ENCODE data around the gene TICRR.

The TICRR gene

GRCh38 chr15:89614164-89614563, 38.9 kb downstream of the TICRR start:
- in situ Hi-C loops (cut with HindIII; ENCODE audit: low sequenced_read_pairs) = no loop called here
- no peak for DNase-seq (ENCODE audit: low read depth)
- H3K4me3 ChIP-seq (ENCODE audit: low read depth, low read length) = no peak overlapping the region
- no peak for TF ChIP-seq CTCF (IDR thresholded peaks at IDR 0.05; ENCODE audit: low read depth, low read length, missing control alignments)

GRCh38 chr15:89615135-89615534, 39.9 kb downstream of the TICRR start:
- no peak for TF ChIP-seq CTCF (IDR thresholded peaks at IDR 0.05; ENCODE audit: low read depth, low read length, missing control alignments)
- no peak overlapping the region for H3K4me3 ChIP-seq (ENCODE audit: low read depth, low read length)
- in situ Hi-C loops (cut with HindIII; ENCODE audit: low sequenced_read_pairs) = no loop called here
- no peak for DNase-seq (ENCODE audit: low read depth)

- DNase-seq (ENCODE audit: low read depth) = no peak
- no peak overlapping the region for H3K4me3 ChIP-seq (ENCODE audit: low read depth, low read length)
- TF ChIP-seq CTCF (IDR thresholded peaks at IDR 0.05; ENCODE audit: low read depth, low read length, missing control alignments) = no peak
- in situ Hi-C loops (cut with HindIII; ENCODE audit: low sequenced_read_pairs) = no loop called here
These were observed 41.0 kb downstream of the TICRR start for GRCh38 chr15:89616228-89616627.

GRCh38 chr15:89621547-89621946, 46.3 kb downstream of the TICRR start:
- in situ Hi-C loops (cut with HindIII; ENCODE audit: low sequenced_read_pairs) = no loop called here
- no peak for DNase-seq (ENCODE audit: low read depth)

GRCh38 chr15:89623165-89623564, 47.9 kb downstream of the TICRR start:
- DNase-seq (ENCODE audit: low read depth) = no peak
- no peak for TF ChIP-seq CTCF (IDR thresholded peaks at IDR 0.05; ENCODE audit: low read depth, low read length, missing control alignments)
- in situ Hi-C loops (cut with HindIII; ENCODE audit: low sequenced_read_pairs) = no loop called here
- H3K4me3 ChIP-seq (ENCODE audit: low read depth, low read length) = no peak overlapping the region

More at GRCh38 chr15:89621547-89621946, 46.3 kb downstream of the TICRR start:
- H3K4me3 ChIP-seq (ENCODE audit: low read depth, low read length) = no peak overlapping the region
- TF ChIP-seq CTCF (IDR thresholded peaks at IDR 0.05; ENCODE audit: low read depth, low read length, missing control alignments) = no peak

- TF ChIP-seq CTCF (IDR thresholded peaks at IDR 0.05; ENCODE audit: low read depth, low read length, missing control alignments) = no peak
- in situ Hi-C loops (cut with HindIII; ENCODE audit: low sequenced_read_pairs) = loop anchor here (5.0 kb wide), 1 partner anchor 47 kb away; no protein-coding TSS in a partner anchor
- no peak overlapping the region for H3K4me3 ChIP-seq (ENCODE audit: low read depth, low read length)
- no peak for DNase-seq (ENCODE audit: low read depth)
These were observed 50.4 kb downstream of the TICRR start for GRCh38 chr15:89625716-89626115.
